Measurements from ENCODE around the gene NEK6. TPM values are rescaled to one million over a fixed set of nuclear protein-coding genes. Genes with fewer than 3 reads are reported as not detected.

NEK6 gene
- total and polyA plus RNA-seq, 2 of the 8 experiments (the other 6 are each of a cell fraction or from before 2014, with no cell fraction given) = 17.7 to 19.7 TPM

DNA sequence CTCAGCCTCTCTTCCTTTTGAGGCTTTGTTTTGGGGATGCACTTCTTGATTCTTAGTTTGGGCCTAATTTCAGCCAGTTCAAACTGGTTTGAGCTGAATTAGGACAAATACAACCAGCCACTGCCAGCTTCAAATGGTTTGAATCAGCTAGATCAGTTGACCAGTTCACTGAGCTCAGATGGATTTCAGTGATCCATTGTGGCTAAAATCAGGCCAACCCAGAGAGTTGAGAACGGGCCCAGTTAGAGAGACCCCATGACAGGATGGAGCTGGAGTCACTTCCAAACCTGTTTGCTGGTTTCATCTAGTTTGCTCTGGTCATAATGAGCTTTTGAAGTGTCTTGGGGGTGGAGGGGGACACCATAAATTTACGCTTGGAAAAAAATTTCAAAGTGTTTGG is 48.0 kb upstream of the NEK6 start:
- FAIRE-seq (no peak), DNase-seq (ENCODE audit: low read depth in 1 of 2, low spot score in 2 of 2) (no peak)
- H2BK20ac ChIP-seq (ENCODE audit: low read length) = no peak overlapping the region
- H3K79me2 ChIP-seq (ENCODE audit: control insufficient read depth in 1 of 2, insufficient read depth in 2 of 2, low read length in 2 of 2) = no peaks in the 10 kb centered on the region
- H3K4me1 ChIP-seq (replicated peaks in 1 of 4; ENCODE audit: control insufficient read depth in 3 of 4, insufficient read depth in 4 of 4, low read length in 3 of 4) = peaks cover 0 to 4% (median 2%) of the 10 kb centered on the region in 4 experiments; a peak in 4 of 7 replicates
- H2BK12ac ChIP-seq (ENCODE audit: low read depth, low read length) = 0 out of 2 replicates have a peak overlapping the region, but pooled peaks have one; percentile 17
- no peaks in the 10 kb centered on the region for H3K27me3 ChIP-seq (replicated peaks in 1 of 4; ENCODE audit: control insufficient read depth in 3 of 4, extremely low read depth in 1 of 4, insufficient read depth in 3 of 4, low read length in 3 of 4)
- H3K36me3 ChIP-seq (ENCODE audit: control insufficient read depth in 2 of 4, insufficient read depth in 4 of 4, low read length in 3 of 4) = no peaks in the 10 kb centered on the region
- no peak overlapping the region for H4K8ac ChIP-seq (ENCODE audit: extremely low read depth, insufficient read depth, low read length)
- H4K5ac ChIP-seq (ENCODE audit: insufficient read length, low read depth, low read length) = no peak overlapping the region
- no peak overlapping the region for H2BK120ac ChIP-seq (replicated peaks; ENCODE audit: low read depth, low read length)
- no peak overlapping the region for H2AK5ac ChIP-seq (ENCODE audit: low read depth, low read length)
- H3K23me2 ChIP-seq (ENCODE audit: low read depth, low read length) = no peaks in the 10 kb centered on the region
- 0 out of 2 replicates have a peak overlapping the region, but pooled peaks have one; percentile 10 for H2BK15ac ChIP-seq (ENCODE audit: low read length)
- H2AFZ ChIP-seq (ENCODE audit: low read length) = peak overlapping the region; percentile 81; the same call in 1 of the 2 replicates
- no peaks in the 10 kb centered on the region for H3K79me1 ChIP-seq (ENCODE audit: low read depth, low read length)
- no peak overlapping the region for H3K27ac ChIP-seq (ENCODE audit: low read depth, low read length)
- no peak overlapping the region for H3K14ac ChIP-seq (ENCODE audit: insufficient read length)
- no peaks in the 10 kb centered on the region for H4K20me1 ChIP-seq (replicated peaks in 1 of 2; ENCODE audit: control insufficient read depth in 1 of 2, insufficient read depth in 2 of 2, low read length in 2 of 2)
- 0 out of 4 replicates have a peak, but pooled peaks cover 0 to 2% of the 10 kb centered on the region in 2 experiments for H3K9me3 ChIP-seq (ENCODE audit: insufficient read depth in 2 of 2, low read depth in 1 of 2, low read length in 1 of 2)
- ChIA-PET CTCF (ENCODE audit: partially characterized antibody) (interaction anchor here (0.6 to 3.6 kb wide), 10 partner anchors 9 to 178 kb away, joined by 3 to 14 read pairs (median 4); no protein-coding TSS in a partner anchor), POLR2A (ENCODE audit: partially characterized antibody) (interaction anchor here (1.3 kb wide), 1 partner anchor 12 kb away, joined by 3 read pairs; no protein-coding TSS in a partner anchor)
- H2BK5ac ChIP-seq (ENCODE audit: low read depth, low read length) = no peak overlapping the region
- TF ChIP-seq CREB1 (IDR thresholded peaks at IDR 0.05) = no peak
- TF ChIP-seq GTF2F1 (IDR thresholded peaks at IDR 0.05; ENCODE audit: borderline replicate concordance, low read depth, low read length) = no peak
- peak; percentile 77; the same call in 1 of the 2 replicates for TF ChIP-seq KDM1A (IDR thresholded peaks at IDR 0.05; ENCODE audit: borderline replicate concordance, low read length)
- no peak overlapping the region; a peak in 1 of 7 replicates for H3K9ac ChIP-seq (replicated peaks in 1 of 4; ENCODE audit: extremely low read depth in 1 of 4, low read depth in 3 of 4, low read length in 3 of 4)
- H3K4me3 ChIP-seq (ENCODE audit: extremely low read depth in 1 of 4, insufficient read depth in 2 of 4, low read depth in 3 of 4, low read length in 4 of 4) = no peak overlapping the region
- H3K18ac ChIP-seq (ENCODE audit: extremely low read depth, low read length) = no peak overlapping the region
- H3K4me2 ChIP-seq (ENCODE audit: insufficient read depth in 1 of 2, low read depth in 2 of 2, low read length in 2 of 2) = no peak overlapping the region
- 89% methylated on average over 2 of the region's 2 CpGs; no CpG with 5 or more reads in 1 of the 2 experiments for WGBS, 2 experiments (ENCODE audit: extremely low coverage in 1 of 2, insufficient coverage in 1 of 2, insufficient read length in 1 of 2, insufficient replicate concordance in 2 of 2, low coverage in 1 of 2, low lambda C conversion rate in 2 of 2, missing lambda C conversion rate in 1 of 2)
- no peak overlapping the region for H3K23ac ChIP-seq (ENCODE audit: insufficient read length)
- H4K91ac ChIP-seq (replicated peaks; ENCODE audit: insufficient read length, low read length) = no peak overlapping the region
- H3K56ac ChIP-seq (replicated peaks; ENCODE audit: insufficient read length, low read depth, low read length) = no peak overlapping the region
- no peak overlapping the region for H3K4ac ChIP-seq (replicated peaks; ENCODE audit: insufficient read length, low read depth, low read length)

Measured in H1 (cell line).